HEK293 (cell line): Measurements from ENCODE around the gene IMMP2L.

Experiments used
- CTCF ChIA-PET: fragments of 350-600 bp; formaldehyde crosslinking; extraction: SDS; loops from one replicate; lab custom pipeline; 2021; ENCODE audit warnings: antibody characterized with exemption; lab: Yijun Ruan, JAX
- POLR2A ChIA-PET: fragments of 300-600 bp; formaldehyde crosslinking; extraction: SDS; loops from one replicate; lab custom pipeline; 2020; ENCODE audit warnings: antibody characterized with exemption, inconsistent platforms; lab: Yijun Ruan, JAX
- H3K27ac ChIP-seq: fragments of 200-500 bp; sonication (Bioruptor generic); 2 replicates; pipeline ENCODE4 v1.5.1; 2014; ENCODE audit warnings: low read depth, low read length, control low read depth, inconsistent platforms; ENCODE audit errors: extremely low read depth
- H3K36me3 ChIP-seq, 2 experiments: fragments of 200-500 bp in 1 of 2; sonication (Bioruptor generic) in 1 of 2; 1 replicate in 1 of 2; 2 replicates in 1 of 2; pipeline ENCODE4 v1.5.1; 2014 to 2017; ENCODE audit warnings: inconsistent platforms in 2 of 2, low read length in 2 of 2; ENCODE audit not compliant: control insufficient read depth in 2 of 2, insufficient read depth in 1 of 2
- H3K4me1 ChIP-seq: fragments of 200-500 bp; sonication (Bioruptor generic); 2 replicates; pipeline ENCODE4 v1.5.1; 2014; ENCODE audit warnings: mild to moderate bottlenecking, low read length, inconsistent platforms; ENCODE audit not compliant: control insufficient read depth, insufficient read depth
- H3K4me3 ChIP-seq: 2 replicates; pipeline ENCODE4 v1.5.1; 2011; ENCODE audit warnings: low read depth, mild to moderate bottlenecking, control low read depth, low read length, moderate library complexity
- H3K9me3 ChIP-seq: fragments of 200-500 bp; sonication (Bioruptor generic); 2 replicates; pipeline ENCODE4 v1.5.1; 2014; ENCODE audit warnings: low read depth, low read length, inconsistent platforms; ENCODE audit not compliant: control insufficient read depth, insufficient read depth
- GLIS2 ChIP-seq: fragments of 450-650 bp; formaldehyde crosslinking; IDR thresholded peaks from 2 replicates; pipeline ENCODE4 v1.5.1; 2016; ENCODE audit warnings: missing biosample characterization, missing genetic modification characterization
- KLF16 ChIP-seq: fragments of 450-650 bp; formaldehyde crosslinking; IDR thresholded peaks from 2 replicates; pipeline ENCODE4 v1.5.1; 2017; ENCODE audit warnings: missing biosample characterization, missing genetic modification characterization
- ZNF138 ChIP-seq: fragments of 450-650 bp; formaldehyde crosslinking; IDR thresholded peaks from 2 replicates; pipeline ENCODE4 v1.5.1; 2016; ENCODE audit warnings: missing biosample characterization, missing genetic modification characterization, borderline replicate concordance
- ZNF184 ChIP-seq: fragments of 450-650 bp; IDR thresholded peaks from 2 replicates; pipeline ENCODE4 v1.5.1; 2018; ENCODE audit warnings: missing biosample characterization, mild to moderate bottlenecking, missing genetic modification characterization
- ZNF24 ChIP-seq: fragments of 450-650 bp; formaldehyde crosslinking; IDR thresholded peaks from 2 replicates; pipeline ENCODE4 v1.5.1; 2016; ENCODE audit warnings: missing biosample characterization, missing genetic modification characterization
- ZNF37A ChIP-seq: fragments of 450-650 bp; IDR thresholded peaks from 2 replicates; pipeline ENCODE4 v1.5.1; 2018; ENCODE audit warnings: missing biosample characterization, missing genetic modification characterization
- ZNF423 ChIP-seq: fragments of 450-650 bp; formaldehyde crosslinking; IDR thresholded peaks from 2 replicates; pipeline ENCODE4 v1.5.1; 2016; ENCODE audit warnings: missing biosample characterization, missing genetic modification characterization
- ZNF473 ChIP-seq: fragments of 450-650 bp; formaldehyde crosslinking; IDR thresholded peaks from 2 replicates; pipeline ENCODE4 v1.5.1; 2017; ENCODE audit warnings: missing biosample characterization, missing genetic modification characterization
- ZNF510 ChIP-seq: fragments of 450-650 bp; formaldehyde crosslinking; IDR thresholded peaks from 2 replicates; pipeline ENCODE4 v1.5.1; 2018; ENCODE audit warnings: mild to moderate bottlenecking, missing genetic modification characterization, missing biosample characterization; ENCODE audit not compliant: insufficient replicate concordance
- ZNF544 ChIP-seq: fragments of 450-650 bp; formaldehyde crosslinking; IDR thresholded peaks from 2 replicates; pipeline ENCODE4 v1.5.0; 2017; ENCODE audit warnings: missing biosample characterization, missing genetic modification characterization
- ZNF555 ChIP-seq: fragments of 450-650 bp; formaldehyde crosslinking; conservative IDR thresholded peaks from 2 replicates; pipeline ENCODE4 v1.5.1; 2017; ENCODE audit warnings: missing biosample characterization, mild to moderate bottlenecking, missing genetic modification characterization, inconsistent platforms
- ZNF558 ChIP-seq: fragments of 450-650 bp; formaldehyde crosslinking; IDR thresholded peaks from 2 replicates; pipeline ENCODE4 v1.5.1; 2016; ENCODE audit warnings: missing biosample characterization, missing genetic modification characterization
- ZNF561 ChIP-seq: fragments of 450-650 bp; IDR thresholded peaks from 2 replicates; pipeline ENCODE4 v1.5.1; 2018; ENCODE audit warnings: missing biosample characterization, missing genetic modification characterization, borderline replicate concordance
- ZNF664 ChIP-seq: fragments of 450-650 bp; formaldehyde crosslinking; IDR thresholded peaks from 2 replicates; pipeline ENCODE4 v1.5.1; 2016; ENCODE audit warnings: missing biosample characterization, missing genetic modification characterization
- ZNF843 ChIP-seq: fragments of 450-650 bp; formaldehyde crosslinking; IDR thresholded peaks from 2 replicates; pipeline ENCODE4 v1.5.1; 2016; ENCODE audit warnings: missing biosample characterization, missing genetic modification characterization
- TF ChIP-seq, protein P1 (sequence below): fragments of 450-650 bp; formaldehyde crosslinking; IDR thresholded peaks from 2 replicates; pipeline ENCODE4 v1.5.1; 2017; ENCODE audit warnings: missing biosample characterization, missing genetic modification characterization
- TF ChIP-seq, protein P2 (sequence below): fragments of 450-650 bp; formaldehyde crosslinking; IDR thresholded peaks from 2 replicates; pipeline ENCODE4 v1.5.1; 2016; ENCODE audit warnings: missing biosample characterization, missing genetic modification characterization
- TF ChIP-seq, protein P3 (sequence below): fragments of 450-650 bp; formaldehyde crosslinking; IDR thresholded peaks from 2 replicates; pipeline ENCODE4 v1.5.1; 2017; ENCODE audit warnings: missing biosample characterization, mild to moderate bottlenecking, missing genetic modification characterization, moderate library complexity

IMMP2L gene

DNA sequence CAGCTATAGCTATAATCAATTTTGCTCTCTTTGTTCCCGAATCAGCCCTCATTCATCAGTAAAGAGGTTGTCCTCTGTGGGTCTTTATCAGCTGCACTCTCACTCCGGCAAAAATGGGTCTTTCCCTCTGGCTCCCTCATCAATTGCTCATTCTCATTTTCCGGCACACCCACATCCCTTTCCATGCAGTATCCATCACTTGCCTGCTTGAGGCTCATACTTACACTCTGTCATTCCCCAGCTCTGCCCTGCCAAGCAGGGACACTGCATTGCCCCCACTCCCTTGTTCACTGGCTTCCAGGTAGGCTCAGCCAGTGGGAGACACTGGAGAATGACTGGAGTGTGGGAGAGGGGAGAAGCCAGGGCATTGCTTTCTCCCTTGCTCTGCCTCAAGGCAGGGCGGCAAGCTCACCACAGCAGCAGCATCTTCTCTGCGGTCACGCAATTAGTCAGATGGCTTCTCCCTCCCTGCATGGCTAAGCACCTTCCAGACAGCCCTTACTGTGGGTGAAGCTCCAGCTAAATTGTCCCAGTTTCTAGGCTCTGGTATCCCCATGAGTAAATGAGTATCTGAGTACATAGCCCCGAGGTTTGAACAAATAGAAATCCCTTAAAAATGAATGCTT lies 942.1 kb downstream of the IMMP2L start:
- H3K4me1 ChIP-seq = no peaks in the 10 kb centered on the region
- ChIA-PET CTCF (no interaction called here), POLR2A (no interaction called here)
- no peaks in the 10 kb centered on the region for H3K9me3 ChIP-seq
- no peaks in the 10 kb centered on the region for H3K36me3 ChIP-seq
- TF ChIP-seq ZNF843 (tag by site-specific recombination) = no peak
- TF ChIP-seq, protein P1, sequence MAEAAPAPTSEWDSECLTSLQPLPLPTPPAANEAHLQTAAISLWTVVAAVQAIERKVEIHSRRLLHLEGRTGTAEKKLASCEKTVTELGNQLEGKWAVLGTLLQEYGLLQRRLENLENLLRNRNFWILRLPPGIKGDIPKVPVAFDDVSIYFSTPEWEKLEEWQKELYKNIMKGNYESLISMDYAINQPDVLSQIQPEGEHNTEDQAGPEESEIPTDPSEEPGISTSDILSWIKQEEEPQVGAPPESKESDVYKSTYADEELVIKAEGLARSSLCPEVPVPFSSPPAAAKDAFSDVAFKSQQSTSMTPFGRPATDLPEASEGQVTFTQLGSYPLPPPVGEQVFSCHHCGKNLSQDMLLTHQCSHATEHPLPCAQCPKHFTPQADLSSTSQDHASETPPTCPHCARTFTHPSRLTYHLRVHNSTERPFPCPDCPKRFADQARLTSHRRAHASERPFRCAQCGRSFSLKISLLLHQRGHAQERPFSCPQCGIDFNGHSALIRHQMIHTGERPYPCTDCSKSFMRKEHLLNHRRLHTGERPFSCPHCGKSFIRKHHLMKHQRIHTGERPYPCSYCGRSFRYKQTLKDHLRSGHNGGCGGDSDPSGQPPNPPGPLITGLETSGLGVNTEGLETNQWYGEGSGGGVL = no peak
- no peak for TF ChIP-seq ZNF561 (tag by site-specific recombination)
- TF ChIP-seq ZNF37A (tag by site-specific recombination) = no peak
- no peak for TF ChIP-seq ZNF555 (tag by site-specific recombination)
- TF ChIP-seq KLF16 (tag by site-specific recombination) = no peak
- TF ChIP-seq ZNF138 (tag by site-specific recombination) = no peak
- no peak for TF ChIP-seq ZNF184 (tag by site-specific recombination)
- TF ChIP-seq ZNF473 = no peak
- no peak for TF ChIP-seq ZNF558 (tag by site-specific recombination)
- TF ChIP-seq ZNF423 (tag by site-specific recombination) = no peak
- TF ChIP-seq, protein P2, sequence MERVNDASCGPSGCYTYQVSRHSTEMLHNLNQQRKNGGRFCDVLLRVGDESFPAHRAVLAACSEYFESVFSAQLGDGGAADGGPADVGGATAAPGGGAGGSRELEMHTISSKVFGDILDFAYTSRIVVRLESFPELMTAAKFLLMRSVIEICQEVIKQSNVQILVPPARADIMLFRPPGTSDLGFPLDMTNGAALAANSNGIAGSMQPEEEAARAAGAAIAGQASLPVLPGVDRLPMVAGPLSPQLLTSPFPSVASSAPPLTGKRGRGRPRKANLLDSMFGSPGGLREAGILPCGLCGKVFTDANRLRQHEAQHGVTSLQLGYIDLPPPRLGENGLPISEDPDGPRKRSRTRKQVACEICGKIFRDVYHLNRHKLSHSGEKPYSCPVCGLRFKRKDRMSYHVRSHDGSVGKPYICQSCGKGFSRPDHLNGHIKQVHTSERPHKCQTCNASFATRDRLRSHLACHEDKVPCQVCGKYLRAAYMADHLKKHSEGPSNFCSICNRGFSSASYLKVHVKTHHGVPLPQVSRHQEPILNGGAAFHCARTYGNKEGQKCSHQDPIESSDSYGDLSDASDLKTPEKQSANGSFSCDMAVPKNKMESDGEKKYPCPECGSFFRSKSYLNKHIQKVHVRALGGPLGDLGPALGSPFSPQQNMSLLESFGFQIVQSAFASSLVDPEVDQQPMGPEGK (tag by site-specific recombination) = no peak
- TF ChIP-seq ZNF24 (tag by site-specific recombination) = no peak
- TF ChIP-seq ZNF510 (tag by site-specific recombination) = no peak
- TF ChIP-seq ZNF664 (tag by site-specific recombination) = no peak
- TF ChIP-seq ZNF544 (tag by site-specific recombination) = no peak
- TF ChIP-seq, protein P3, sequence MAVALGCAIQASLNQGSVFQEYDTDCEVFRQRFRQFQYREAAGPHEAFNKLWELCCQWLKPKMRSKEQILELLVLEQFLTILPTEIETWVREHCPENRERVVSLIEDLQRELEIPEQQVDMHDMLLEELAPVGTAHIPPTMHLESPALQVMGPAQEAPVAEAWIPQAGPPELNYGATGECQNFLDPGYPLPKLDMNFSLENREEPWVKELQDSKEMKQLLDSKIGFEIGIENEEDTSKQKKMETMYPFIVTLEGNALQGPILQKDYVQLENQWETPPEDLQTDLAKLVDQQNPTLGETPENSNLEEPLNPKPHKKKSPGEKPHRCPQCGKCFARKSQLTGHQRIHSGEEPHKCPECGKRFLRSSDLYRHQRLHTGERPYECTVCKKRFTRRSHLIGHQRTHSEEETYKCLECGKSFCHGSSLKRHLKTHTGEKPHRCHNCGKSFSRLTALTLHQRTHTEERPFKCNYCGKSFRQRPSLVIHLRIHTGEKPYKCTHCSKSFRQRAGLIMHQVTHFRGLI = no peak
- no peak for TF ChIP-seq GLIS2 (tag by site-specific recombination)
- H3K27ac ChIP-seq = no peak overlapping the region
- no peak overlapping the region for H3K4me3 ChIP-seq
